ENCODE data around the gene DYNLT3.

DYNLT3 gene

GRCh38 chrX:37825215-37825842 is 22.0 kb downstream of the DYNLT3 start:
- H4K20me1 ChIP-seq (ENCODE audit: control insufficient read depth, insufficient read depth, low read depth, low read length) = no peaks in the 10 kb centered on the region
- peaks cover 55% of the 10 kb centered on the region for H3K4me1 ChIP-seq (ENCODE audit: control insufficient read depth, low read length)
- no peaks in the 10 kb centered on the region for H3F3A ChIP-seq (ENCODE audit: control insufficient read depth, insufficient read depth)
- H3K4me3 ChIP-seq (ENCODE audit: low read length) = no peak overlapping the region
- H3K9me2 ChIP-seq (replicated peaks; ENCODE audit: control insufficient read depth, low read length) = no peaks in the 10 kb centered on the region
- no peaks in the 10 kb centered on the region for H3K36me3 ChIP-seq (ENCODE audit: control insufficient read depth, low read length)
- no peaks in the 10 kb centered on the region for H3K27me3 ChIP-seq (ENCODE audit: control insufficient read depth, low read length)
- H3K27ac ChIP-seq (ENCODE audit: low read depth, low read length) = no peak overlapping the region
- no peak for TF ChIP-seq EZH2phosphoT487 (IDR thresholded peaks at IDR 0.05; ENCODE audit: borderline replicate concordance, low read length)
- TF ChIP-seq, protein P1, sequence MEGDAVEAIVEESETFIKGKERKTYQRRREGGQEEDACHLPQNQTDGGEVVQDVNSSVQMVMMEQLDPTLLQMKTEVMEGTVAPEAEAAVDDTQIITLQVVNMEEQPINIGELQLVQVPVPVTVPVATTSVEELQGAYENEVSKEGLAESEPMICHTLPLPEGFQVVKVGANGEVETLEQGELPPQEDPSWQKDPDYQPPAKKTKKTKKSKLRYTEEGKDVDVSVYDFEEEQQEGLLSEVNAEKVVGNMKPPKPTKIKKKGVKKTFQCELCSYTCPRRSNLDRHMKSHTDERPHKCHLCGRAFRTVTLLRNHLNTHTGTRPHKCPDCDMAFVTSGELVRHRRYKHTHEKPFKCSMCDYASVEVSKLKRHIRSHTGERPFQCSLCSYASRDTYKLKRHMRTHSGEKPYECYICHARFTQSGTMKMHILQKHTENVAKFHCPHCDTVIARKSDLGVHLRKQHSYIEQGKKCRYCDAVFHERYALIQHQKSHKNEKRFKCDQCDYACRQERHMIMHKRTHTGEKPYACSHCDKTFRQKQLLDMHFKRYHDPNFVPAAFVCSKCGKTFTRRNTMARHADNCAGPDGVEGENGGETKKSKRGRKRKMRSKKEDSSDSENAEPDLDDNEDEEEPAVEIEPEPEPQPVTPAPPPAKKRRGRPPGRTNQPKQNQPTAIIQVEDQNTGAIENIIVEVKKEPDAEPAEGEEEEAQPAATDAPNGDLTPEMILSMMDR (IDR thresholded peaks at IDR 0.05; ENCODE audit: low read depth, low read length, poor library complexity, severe bottlenecking) = peak; percentile 77
- no peaks in the 10 kb centered on the region for H3K9me3 ChIP-seq (ENCODE audit: control insufficient read depth, insufficient read depth, low read length)
- peak overlapping the region; percentile 9; the same call in 1 of the 2 replicates for H3K4me2 ChIP-seq (ENCODE audit: low read length)
- H3K79me2 ChIP-seq (ENCODE audit: control insufficient read depth, low read length) = no peaks in the 10 kb centered on the region

DNA sequence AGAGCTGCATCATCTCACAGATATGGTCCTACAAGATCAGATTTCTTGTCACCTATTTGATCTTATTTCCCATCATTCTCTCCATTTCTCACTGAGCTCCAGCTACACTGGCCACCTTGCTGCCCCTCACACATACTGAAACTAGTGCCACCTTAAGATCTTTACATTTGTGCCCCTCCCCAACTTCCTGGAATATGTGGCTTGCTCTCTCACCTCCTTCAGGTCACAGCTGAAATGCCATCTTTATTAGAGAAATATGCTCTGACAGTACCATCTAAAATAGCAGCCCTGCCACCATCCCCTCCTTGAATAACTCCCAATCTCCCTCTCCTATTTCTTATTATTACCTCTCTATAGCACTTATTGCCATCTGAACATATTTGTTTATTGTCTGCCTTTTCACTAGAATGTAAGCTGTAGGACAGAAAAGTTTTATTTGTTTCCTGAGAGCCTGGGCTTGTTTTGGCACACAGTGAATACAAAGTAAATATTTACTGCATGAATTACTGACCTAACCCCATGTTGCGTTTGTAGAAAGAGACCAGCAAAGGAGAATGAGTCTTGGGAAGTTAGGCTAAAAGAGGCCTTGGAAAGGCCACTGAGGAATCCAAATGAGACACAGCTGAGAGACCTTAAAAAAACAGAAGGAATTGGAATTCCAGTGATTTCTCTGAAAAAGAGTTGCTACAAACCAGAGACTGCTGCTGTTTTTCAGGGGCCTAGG is 22.7 kb downstream of the DYNLT3 start:
- no peaks in the 10 kb centered on the region for H4K20me1 ChIP-seq (ENCODE audit: control insufficient read depth, insufficient read depth, low read depth, low read length)
- no peaks in the 10 kb centered on the region for H3K79me2 ChIP-seq (ENCODE audit: control insufficient read depth, low read length)
- no peak overlapping the region for H3K4me3 ChIP-seq (ENCODE audit: low read length)
- TF ChIP-seq, protein P1 (IDR thresholded peaks at IDR 0.05; ENCODE audit: low read depth, low read length, poor library complexity, severe bottlenecking) = no peak
- no peak for TF ChIP-seq EZH2phosphoT487 (IDR thresholded peaks at IDR 0.05; ENCODE audit: borderline replicate concordance, low read length)
- H3K9me2 ChIP-seq (replicated peaks; ENCODE audit: control insufficient read depth, low read length) = no peaks in the 10 kb centered on the region
- no peak overlapping the region for H3K27ac ChIP-seq (ENCODE audit: low read depth, low read length)
- H3K4me1 ChIP-seq (ENCODE audit: control insufficient read depth, low read length) = peaks cover 58% of the 10 kb centered on the region
- no peaks in the 10 kb centered on the region for H3F3A ChIP-seq (ENCODE audit: control insufficient read depth, insufficient read depth)
- no peaks in the 10 kb centered on the region for H3K9me3 ChIP-seq (ENCODE audit: control insufficient read depth, insufficient read depth, low read length)
- peak overlapping the region; percentile 9 for H3K4me2 ChIP-seq (ENCODE audit: low read length)
- H3K36me3 ChIP-seq (ENCODE audit: control insufficient read depth, low read length) = no peaks in the 10 kb centered on the region
- H3K27me3 ChIP-seq (ENCODE audit: control insufficient read depth, low read length) = no peaks in the 10 kb centered on the region

DNA sequence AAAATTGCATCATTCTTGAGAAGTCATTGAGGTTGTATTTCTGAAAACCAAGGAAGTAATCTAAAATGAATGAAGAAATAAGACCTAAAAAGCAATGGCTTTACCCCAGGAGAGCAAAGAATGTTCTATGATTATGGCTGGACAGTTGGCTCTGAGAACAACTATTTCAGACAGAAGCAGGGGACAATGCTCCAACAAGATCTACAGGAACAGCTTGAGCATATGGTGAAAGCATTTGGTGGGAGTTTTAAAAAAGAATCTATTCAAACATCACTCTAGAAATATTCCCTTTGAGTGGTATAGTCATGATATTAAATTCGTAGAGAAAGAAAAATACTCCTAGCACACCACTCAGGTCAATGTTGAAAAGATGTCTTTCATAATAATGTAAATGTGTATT is 26.7 kb downstream of the DYNLT3 start:
- Histone ChIP-seq H3K9me2 (replicated peaks; ENCODE audit: control insufficient read depth, low read length) (no peaks in the 10 kb centered on the region), H3K27ac (ENCODE audit: low read depth, low read length) (peak overlapping the region; percentile 13; the same call in 1 of the 2 replicates), H4K20me1 (ENCODE audit: control insufficient read depth, insufficient read depth, low read depth, low read length) (no peaks in the 10 kb centered on the region), H3F3A (ENCODE audit: control insufficient read depth, insufficient read depth) (peaks cover 24% of the 10 kb centered on the region), H3K4me3 (ENCODE audit: low read length) (0 out of 2 replicates have a peak overlapping the region, but pooled peaks have one; percentile 1), H3K4me1 (ENCODE audit: control insufficient read depth, low read length) (peaks cover 89% of the 10 kb centered on the region), H3K36me3 (ENCODE audit: control insufficient read depth, low read length) (no peaks in the 10 kb centered on the region), H3K79me2 (ENCODE audit: control insufficient read depth, low read length) (no peaks in the 10 kb centered on the region), H3K9me3 (ENCODE audit: control insufficient read depth, insufficient read depth, low read length) (no peaks in the 10 kb centered on the region), H3K27me3 (ENCODE audit: control insufficient read depth, low read length) (no peaks in the 10 kb centered on the region), H3K4me2 (ENCODE audit: low read length) (peak overlapping the region; percentile 23)
- no peak for TF ChIP-seq EZH2phosphoT487 (IDR thresholded peaks at IDR 0.05; ENCODE audit: borderline replicate concordance, low read length)
- TF ChIP-seq, protein P1 (IDR thresholded peaks at IDR 0.05; ENCODE audit: low read depth, low read length, poor library complexity, severe bottlenecking) = no peak

Data from DOHH2 (cell line).